Embryonic facial prominence (tissue), 1 donor: Measurements from ENCODE around the gene TRIM62.

Source experiments
- DNase-seq: peaks from one replicate; pipeline ENCODE4 v3.0.0-alpha.2; 2016; ENCODE audit errors: extremely low spot score

TRIM62 gene

DNA sequence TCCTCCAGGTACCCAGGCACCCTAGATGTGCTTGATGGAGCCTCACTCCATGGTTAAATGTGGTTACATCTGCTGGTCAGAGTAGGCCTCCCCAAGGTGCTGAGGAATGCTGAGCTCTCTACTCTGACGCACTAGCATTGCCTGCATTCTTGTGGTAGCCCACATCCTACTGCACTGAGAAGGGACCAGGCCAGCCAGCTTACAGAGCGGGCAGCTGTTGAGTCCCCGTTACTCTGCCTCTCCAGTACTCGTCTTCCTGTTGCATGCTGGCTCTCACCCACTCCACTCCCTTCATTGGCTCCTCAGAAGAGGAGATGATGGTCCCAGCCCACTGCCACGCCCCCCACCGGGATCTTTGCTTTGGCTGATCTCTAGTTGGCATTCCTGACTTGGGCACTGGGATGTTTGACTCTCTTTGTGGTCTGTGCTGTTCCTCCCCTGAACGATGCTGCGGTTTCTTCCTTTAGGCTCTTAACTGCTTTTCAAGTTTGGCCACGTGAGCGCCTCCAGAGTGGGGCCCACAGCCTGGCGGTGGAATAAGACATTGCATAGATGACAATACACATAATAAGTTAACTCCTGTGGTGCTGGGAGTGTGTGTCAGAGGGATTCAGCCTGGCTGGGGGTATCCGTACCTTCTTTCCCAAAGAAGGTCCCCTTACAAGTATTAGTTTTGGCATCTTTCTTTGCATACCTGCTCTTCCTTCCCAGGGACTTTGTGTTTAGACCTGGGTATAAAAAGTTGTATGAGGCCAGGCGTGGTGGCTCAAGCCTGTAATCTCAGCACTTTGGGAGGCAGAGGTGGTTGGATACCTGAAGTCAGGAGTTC lies 82.3 kb downstream of the TRIM62 start:
- DNase-seq, result peak; percentile 88

DNA sequence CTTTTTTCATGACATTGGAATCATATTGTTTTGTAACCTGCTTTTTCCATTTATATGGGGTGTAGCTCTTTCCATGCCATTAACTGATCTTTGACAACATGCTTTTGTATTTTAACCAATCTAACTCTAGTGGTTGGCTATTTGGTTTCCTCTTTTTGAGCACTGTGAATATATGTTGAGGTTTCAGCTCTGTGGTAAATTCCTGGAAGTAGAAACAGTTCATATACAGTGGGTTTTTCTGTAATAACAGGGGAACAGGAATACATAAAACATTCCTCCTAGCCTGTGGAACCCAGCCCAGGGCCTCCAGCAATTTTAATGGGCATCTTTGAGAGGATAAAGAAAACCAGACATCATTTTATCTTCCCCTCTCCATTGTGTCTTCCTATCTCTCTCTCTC lies 83.5 kb downstream of the TRIM62 start:
- DNase-seq, result peak; percentile 27

DNA sequence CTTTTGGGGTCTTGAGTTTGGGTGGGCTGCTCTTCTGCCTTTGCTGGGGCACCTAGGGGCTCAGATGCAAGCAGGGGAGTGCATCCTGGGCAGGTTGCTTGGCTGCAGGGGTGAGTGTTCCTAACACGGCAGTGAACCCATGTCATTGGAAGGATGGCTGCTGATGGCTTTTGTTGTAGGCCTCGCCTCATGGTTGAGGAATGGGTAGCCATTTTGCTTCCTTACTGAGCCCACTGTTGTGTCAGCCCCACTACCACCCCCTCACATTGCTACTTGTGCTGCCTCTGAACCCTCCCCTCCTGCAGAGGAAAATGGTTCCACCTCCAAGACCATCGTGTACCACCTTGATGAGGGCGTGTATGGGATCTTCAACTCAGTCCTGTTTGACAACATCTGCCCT lies 84.1 kb downstream of the TRIM62 start:
- DNase-seq, result no peak

DNA sequence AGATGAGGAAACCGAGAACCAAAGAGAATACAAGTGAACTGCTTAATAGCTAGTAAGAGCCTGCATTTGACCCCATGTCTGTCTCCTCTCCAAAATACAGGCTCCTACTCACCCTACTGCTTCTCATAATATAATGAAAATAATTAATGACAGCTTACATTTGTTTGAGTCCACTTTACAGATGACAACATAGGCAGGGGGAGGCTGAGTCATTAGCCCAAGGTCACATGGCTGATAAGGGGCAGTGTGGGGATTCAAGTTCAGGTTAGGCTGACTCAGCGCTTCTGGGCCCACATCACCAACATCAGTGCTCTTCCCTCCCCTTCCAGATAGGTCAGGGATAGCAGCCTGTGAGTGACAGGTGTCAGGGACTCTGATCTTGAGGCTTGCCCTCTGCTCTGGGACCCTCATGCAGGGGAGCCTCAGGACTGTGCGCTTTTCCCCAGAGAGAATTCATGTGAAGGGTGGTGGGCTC lies 84.7 kb downstream of the TRIM62 start:
- DNase-seq, result no peak

DNA sequence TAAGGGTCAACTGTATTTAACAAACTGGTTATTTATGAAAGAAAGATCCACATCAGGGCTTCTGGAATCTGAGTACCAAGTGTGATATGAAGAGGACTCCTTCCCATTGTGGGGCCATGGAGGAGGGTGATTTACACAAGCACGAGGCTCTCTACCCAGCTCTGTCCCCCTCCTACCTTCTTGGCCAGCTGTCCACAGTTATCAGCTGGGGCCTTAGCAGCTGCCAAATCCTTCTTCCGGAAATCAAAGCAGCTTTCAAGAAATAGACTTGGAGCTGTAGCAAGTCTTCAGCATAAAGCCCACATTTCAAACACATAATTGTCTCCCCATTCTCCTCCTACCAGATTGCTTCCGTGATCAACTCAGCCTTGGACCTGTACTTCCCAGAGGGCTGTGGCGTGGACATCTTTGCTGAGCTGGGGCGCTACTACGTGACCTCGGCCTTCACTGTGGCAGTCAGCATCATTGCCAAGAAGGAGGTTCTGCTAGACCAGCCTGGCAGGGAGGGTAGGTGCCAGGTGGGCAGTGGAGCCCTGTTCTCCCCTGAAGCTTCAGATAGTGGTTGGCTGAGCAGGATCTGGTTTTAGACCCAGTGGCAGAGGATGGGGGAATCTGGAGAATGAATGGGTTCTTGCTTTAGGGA lies 85.4 kb downstream of the TRIM62 start:
- DNase-seq, result no peak
